Astrocyte of the spinal cord (primary cell): ENCODE measurements around the gene TMEM123.
"Not testable (repeated sequence)": the region's sequence is repeated elsewhere in the genome, so short reads cannot be mapped to it uniquely, and the experiment has no call there.

Source experiments
- DNase-seq: peaks from one replicate; pipeline ENCODE4 v3.0.0; 2011; ENCODE audit warnings: low read depth, low spot score
- H3K4me3 ChIP-seq: 2 replicates; pipeline ENCODE4 v1.5.1; 2011; ENCODE audit warnings: low read depth, mild to moderate bottlenecking, low read length, moderate library complexity
- CTCF ChIP-seq: IDR thresholded peaks from 2 replicates; pipeline ENCODE4 v1.5.1; 2012; ENCODE audit warnings: low read depth, mild to moderate bottlenecking, low read length, inconsistent platforms
- in situ Hi-C: cut with HindIII; loops from 2 replicates; pipeline ENCODE4 v1.10.0; 2017; ENCODE audit warnings: low sequenced_read_pairs

The TMEM123 gene

GRCh38 chr11:102447941-102448868 is 4.4 kb downstream of the TMEM123 start:
- in situ Hi-C loops = no loop called here
- TF ChIP-seq CTCF = no peak
- no peak for DNase-seq
- H3K4me3 ChIP-seq = no peak overlapping the region

GRCh38 chr11:102447193-102447592 is 5.4 kb downstream of the TMEM123 start:
- no peak overlapping the region for H3K4me3 ChIP-seq
- in situ Hi-C loops = no loop called here
- DNase-seq = no peak
- no peak for TF ChIP-seq CTCF

- DNase-seq = peak; percentile 62
- H3K4me3 ChIP-seq = no peak overlapping the region
- in situ Hi-C loops = no loop called here
Observed at GRCh38 chr11:102446606-102447005, 6.0 kb downstream of the TMEM123 start.

GRCh38 chr11:102444693-102445092 is 7.9 kb downstream of the TMEM123 start:
- DNase-seq, in situ Hi-C loops, H3K4me3 ChIP-seq: not testable (repeated sequence)

More at GRCh38 chr11:102446606-102447005, 6.0 kb downstream of the TMEM123 start:
- no peak for TF ChIP-seq CTCF

- H3K4me3 ChIP-seq, in situ Hi-C loops, DNase-seq: not testable (repeated sequence)
Observed at GRCh38 chr11:102444142-102444541, 8.4 kb downstream of the TMEM123 start.

GRCh38 chr11:102439063-102439363 is 13.6 kb downstream of the TMEM123 start:
- in situ Hi-C loops, H3K4me3 ChIP-seq, DNase-seq: not testable (repeated sequence)

- H3K4me3 ChIP-seq = no peak overlapping the region
Observed at GRCh38 chr11:102438311-102439062, 14.1 kb downstream of the TMEM123 start.

More at GRCh38 chr11:102438311-102439062, 14.1 kb downstream of the TMEM123 start:
- in situ Hi-C loops = no loop called here
- no peak for DNase-seq
- TF ChIP-seq CTCF = no peak
